H1 (cell line): ENCODE results near the gene SLC3A2. TPM values are rescaled to one million over a fixed set of nuclear protein-coding genes. Genes with fewer than 3 reads are reported as not detected.

Source experiments
- CTCF ChIA-PET: fragments of 300-600 bp; sonication (Branson Sonifier 250); formaldehyde crosslinking; loops from one replicate; lab custom pipeline; 2021; ENCODE audit not compliant: partially characterized antibody; lab: Charles Lee
- POLR2A ChIA-PET: fragments of 300-600 bp; sonication (Branson Sonifier 250); formaldehyde crosslinking; loops from one replicate; lab custom pipeline; 2021; ENCODE audit warnings: inconsistent platforms; ENCODE audit not compliant: partially characterized antibody; lab: Charles Lee
- DNase-seq, 2 experiments: peaks; one replicate each; pipeline versions ENCODE4 v3.0.0 to v3.0.0-alpha.2; 2010 to 2022; ENCODE audit warnings: low spot score in 2 of 2, low read depth in 1 of 2, mixed read lengths in 1 of 2
- FAIRE-seq: peaks from 2 replicates; lab custom pipeline; 2011; peaks lifted over from hg19 to GRCh38; lab: Jason Lieb, UNC
- H2AFZ ChIP-seq: 2 replicates; pipeline ENCODE4 v1.8.1; 2012; ENCODE audit warnings: low read length, inconsistent platforms
- H2AK5ac ChIP-seq: 2 replicates; pipeline ENCODE4 v1.6.1; 2013; ENCODE audit warnings: low read depth, low read length
- H2BK120ac ChIP-seq: replicated peaks from 2 replicates; pipeline ENCODE3; 2013; ENCODE audit warnings: low read depth, low read length, inconsistent platforms
- H2BK12ac ChIP-seq: 2 replicates; pipeline ENCODE4 v1.6.1; 2013; ENCODE audit warnings: low read depth, low read length
- H2BK15ac ChIP-seq: 2 replicates; pipeline ENCODE4 v1.6.1; 2013; ENCODE audit warnings: low read length
- H2BK20ac ChIP-seq: 2 replicates; pipeline ENCODE4 v1.6.1; 2013; ENCODE audit warnings: low read length
- H2BK5ac ChIP-seq: 2 replicates; pipeline ENCODE4 v1.6.1; 2013; ENCODE audit warnings: low read depth, low read length
- H3K14ac ChIP-seq: 2 replicates; pipeline ENCODE4 v1.6.1; 2013; ENCODE audit warnings: inconsistent platforms; ENCODE audit not compliant: insufficient read length
- H3K18ac ChIP-seq: 2 replicates; pipeline ENCODE4 v1.6.1; 2013; ENCODE audit warnings: low read length; ENCODE audit errors: extremely low read depth
- H3K23ac ChIP-seq: 2 replicates; pipeline ENCODE4 v1.6.1; 2013; ENCODE audit warnings: inconsistent platforms; ENCODE audit not compliant: insufficient read length
- H3K23me2 ChIP-seq: 2 replicates; pipeline ENCODE4 v1.6.1; 2013; ENCODE audit warnings: low read depth, low read length
- H3K27ac ChIP-seq: 2 replicates; pipeline ENCODE4 v1.6.1; 2011; ENCODE audit warnings: low read depth, low read length, inconsistent platforms
- H3K27me3 ChIP-seq, 4 experiments: replicated peaks in 1 of 4; 1 replicate in 1 of 4; 2 replicates in 3 of 4; pipeline versions ENCODE4 v1.6.1 to v1.8.1; 2011 to 2013; ENCODE audit warnings: low read length in 3 of 4, mild to moderate bottlenecking in 3 of 4, inconsistent platforms in 2 of 4, mixed read lengths in 2 of 4, moderate library complexity in 1 of 4; ENCODE audit not compliant: control insufficient read depth in 3 of 4, insufficient read depth in 3 of 4; ENCODE audit errors: extremely low read depth in 1 of 4
- H3K36me3 ChIP-seq, 4 experiments: 2 replicates each; pipeline versions ENCODE4 v1.6.1 to v1.8.1; 2011 to 2013; ENCODE audit warnings: mild to moderate bottlenecking in 4 of 4, low read length in 3 of 4, moderate library complexity in 2 of 4, control low read depth in 1 of 4, inconsistent platforms in 1 of 4; ENCODE audit not compliant: insufficient read depth in 4 of 4, control insufficient read depth in 2 of 4
- H3K4ac ChIP-seq: replicated peaks from 2 replicates; pipeline ENCODE3; 2013; ENCODE audit warnings: low read length, low read depth, mixed read lengths, inconsistent platforms; ENCODE audit not compliant: insufficient read length
- H3K4me1 ChIP-seq, 4 experiments: replicated peaks in 1 of 4; 1 replicate in 1 of 4; 2 replicates in 3 of 4; pipeline versions ENCODE4 v1.6.1 to v1.8.1; 2011 to 2013; ENCODE audit warnings: low read length in 3 of 4, inconsistent platforms in 2 of 4, mixed read lengths in 1 of 4; ENCODE audit not compliant: insufficient read depth in 4 of 4, control insufficient read depth in 3 of 4
- H3K4me2 ChIP-seq, 2 experiments: 2 replicates each; pipeline versions ENCODE4 v1.6.1 to v1.8.1; 2011 to 2013; ENCODE audit warnings: low read depth in 2 of 2, low read length in 2 of 2, control low read depth in 1 of 2, inconsistent platforms in 1 of 2, mild to moderate bottlenecking in 1 of 2; ENCODE audit not compliant: insufficient read depth in 1 of 2
- H3K4me3 ChIP-seq, 4 experiments: fragments of 200-600, 300-600 bp in 1 of 4; sonication (generic), shearing (Covaris generic), sonication (Bioruptor Twin) in 1 of 4; 2 replicates each; pipeline versions ENCODE4 v1.5.1 to v1.8.1; 2011 to 2016; ENCODE audit warnings: low read length in 4 of 4, low read depth in 3 of 4, control low read depth in 2 of 4, inconsistent platforms in 2 of 4, mild to moderate bottlenecking in 2 of 4, mixed read lengths in 1 of 4, moderate library complexity in 1 of 4; ENCODE audit not compliant: insufficient read depth in 2 of 4; ENCODE audit errors: extremely low read depth in 1 of 4
- H3K56ac ChIP-seq: replicated peaks from 2 replicates; pipeline ENCODE3; 2013; ENCODE audit warnings: low read depth, mild to moderate bottlenecking, mixed read lengths, low read length, inconsistent platforms; ENCODE audit not compliant: insufficient read length
- H3K79me1 ChIP-seq: 2 replicates; pipeline ENCODE4 v1.6.1; 2013; ENCODE audit warnings: low read depth, low read length, control low read depth
- H3K79me2 ChIP-seq, 2 experiments: 2 replicates each; pipeline versions ENCODE4 v1.6.1 to v1.8.1; 2012 to 2013; ENCODE audit warnings: low read length in 2 of 2, mild to moderate bottlenecking in 2 of 2, inconsistent platforms in 1 of 2; ENCODE audit not compliant: insufficient read depth in 2 of 2, control insufficient read depth in 1 of 2
- H3K9ac ChIP-seq, 4 experiments: replicated peaks in 1 of 4; 1 replicate in 1 of 4; 2 replicates in 3 of 4; pipeline versions ENCODE4 v1.6.1 to v1.8.1; 2011 to 2013; ENCODE audit warnings: low read depth in 3 of 4, low read length in 3 of 4, control low read depth in 2 of 4, mild to moderate bottlenecking in 2 of 4, moderate library complexity in 2 of 4, inconsistent platforms in 1 of 4; ENCODE audit errors: extremely low read depth in 1 of 4
- H3K9me3 ChIP-seq, 2 experiments: 2 replicates each; pipeline versions ENCODE4 v1.6.1 to v1.8.1; 2012 to 2013; ENCODE audit warnings: mild to moderate bottlenecking in 2 of 2, moderate library complexity in 2 of 2, control low read depth in 1 of 2, inconsistent platforms in 1 of 2, low read depth in 1 of 2, low read length in 1 of 2, mixed read lengths in 1 of 2; ENCODE audit not compliant: insufficient read depth in 2 of 2
- H4K20me1 ChIP-seq, 2 experiments: replicated peaks in 1 of 2; 2 replicates each; pipeline versions ENCODE3 to v1.8.1; 2011 to 2013; ENCODE audit warnings: inconsistent platforms in 2 of 2, low read length in 2 of 2, mild to moderate bottlenecking in 1 of 2; ENCODE audit not compliant: insufficient read depth in 2 of 2, control insufficient read depth in 1 of 2
- H4K5ac ChIP-seq: 2 replicates; pipeline ENCODE4 v1.6.1; 2013; ENCODE audit warnings: low read length, low read depth, mixed read lengths, inconsistent platforms; ENCODE audit not compliant: insufficient read length
- H4K8ac ChIP-seq: 2 replicates; pipeline ENCODE4 v1.8.0; 2013; ENCODE audit warnings: mild to moderate bottlenecking, moderate library complexity, low read length, inconsistent platforms; ENCODE audit not compliant: insufficient read depth; ENCODE audit errors: extremely low read depth
- H4K91ac ChIP-seq: replicated peaks from 2 replicates; pipeline ENCODE3; 2013; ENCODE audit warnings: low read length, mixed read lengths, inconsistent platforms; ENCODE audit not compliant: insufficient read length
- BACH1 ChIP-seq: IDR thresholded peaks from 2 replicates; pipeline ENCODE4 v1.6.1; 2012; ENCODE audit warnings: low read length, improper control_type of control experiment
- CBX8 ChIP-seq: fragments of 300-800, 300-1000 bp; sonication (generic); IDR thresholded peaks from 2 replicates; pipeline ENCODE4 v1.7.1; 2016; ENCODE audit warnings: low read depth, low read length, borderline replicate concordance
- CREB1 ChIP-seq: IDR thresholded peaks from 2 replicates; pipeline ENCODE4 v1.6.1; 2012; ENCODE audit warnings: inconsistent platforms
- POLR2A ChIP-seq, 2 experiments: IDR thresholded peaks; 1 replicate in 1 of 2; 2 replicates in 1 of 2; pipeline ENCODE4 v1.6.1; 2011; ENCODE audit warnings: low read depth in 2 of 2, low read length in 2 of 2, mild to moderate bottlenecking in 2 of 2; ENCODE audit errors: control extremely low read depth in 1 of 2
- TAF1 ChIP-seq: IDR thresholded peaks from 2 replicates; pipeline ENCODE4 v1.6.1; 2011; ENCODE audit warnings: mild to moderate bottlenecking, low read depth, low read length
- WGBS, 2 experiments: shearing (Covaris generic) in 1 of 2; methylation state at CpG; one replicate each; pipeline versions ENCODE4 v1.1.6 to v1.1.7; 2013 to 2015; ENCODE audit warnings: low lambda C conversion rate in 2 of 2, mixed read lengths in 2 of 2, inconsistent platforms in 1 of 2, low coverage in 1 of 2, missing lambda C conversion rate in 1 of 2; ENCODE audit not compliant: insufficient replicate concordance in 2 of 2, insufficient coverage in 1 of 2, insufficient read length in 1 of 2; ENCODE audit errors: extremely low coverage in 1 of 2, missing lambda C conversion rate in 1 of 2; 5-methylcytosine and 5-hydroxymethylcytosine counted together
- polyA plus RNA-seq, 7 experiments: library from polyadenylated mRNA; depleted of rRNA in 3 of 7; stranded (reverse) in 5 of 7; unstranded in 2 of 7; fragments of >200 nt in 5 of 7; fragments of 200-250 nt in 2 of 7; gene quantifications; 1 replicate in 5 of 7; 2 replicates in 1 of 7; 4 replicates in 1 of 7; pipeline versions ENCODE4 v1.2.1 to v1.2.3, GENCODE V29; 2011 to 2013; ENCODE audit warnings: missing spikeins in 2 of 7, mixed read lengths in 2 of 7
- total RNA-seq: library from RNA; stranded (reverse); fragmentation: NEBNext Ultra II Directional; extraction: Animal tissue kit (Norgen Biotek cat#: 25700); gene quantifications from 2 replicates; pipeline ENCODE4 v1.2.1, GENCODE V29; 2021

Gene SLC3A2
- total and polyA plus RNA-seq, 2 of the 8 experiments (the other 6 are each of a cell fraction or from before 2014, with no cell fraction given), result 410 to 435 TPM

DNA sequence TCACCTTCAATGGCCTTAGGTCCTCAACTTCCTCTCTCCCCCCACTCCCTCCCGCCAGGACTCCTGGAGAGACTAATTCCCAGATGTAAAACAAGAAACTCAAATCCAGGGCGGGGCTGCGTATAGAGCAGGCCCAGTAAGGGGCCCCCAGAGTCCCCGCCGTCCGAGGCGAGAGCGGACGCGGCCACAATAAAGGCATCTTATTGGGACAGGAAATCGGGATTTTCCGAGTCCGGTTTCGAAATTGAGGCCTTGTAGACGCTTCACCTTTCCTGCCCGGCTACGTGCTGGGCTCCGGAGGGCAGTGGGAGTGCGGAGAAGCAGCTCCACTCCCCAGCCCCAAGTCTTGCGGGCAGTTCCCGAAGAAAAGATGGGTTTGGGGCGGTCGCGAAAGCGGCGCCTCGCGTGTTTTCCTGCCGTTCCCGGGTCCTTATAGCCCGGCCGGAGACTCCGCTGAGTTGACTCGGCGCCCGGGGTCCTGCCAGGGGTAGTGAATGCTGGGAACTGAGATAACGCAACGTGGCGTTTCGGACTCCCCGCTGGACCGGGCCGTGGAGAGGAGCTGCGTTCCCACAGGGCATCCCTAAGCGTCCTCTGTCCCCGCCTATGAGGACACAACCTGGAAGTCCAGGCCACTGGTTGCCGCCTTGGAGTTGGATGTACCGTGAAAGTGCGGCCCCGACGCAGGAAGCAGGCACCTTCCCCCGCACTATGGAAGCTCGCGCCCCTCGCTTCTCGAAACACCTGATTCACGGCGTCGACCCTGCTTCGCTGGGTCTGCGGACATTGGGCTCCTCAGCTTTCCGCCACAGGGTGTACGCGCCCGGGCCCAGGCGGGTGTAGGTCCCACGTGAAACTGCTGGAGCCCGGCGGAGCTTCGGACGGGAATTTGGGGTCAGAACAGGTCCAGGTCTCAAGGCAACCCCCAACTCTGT lies 45.3 kb downstream of the SLC3A2 start:
- Histone ChIP-seq H4K5ac (peak overlapping the region; percentile 26), H3K18ac (peak overlapping the region; percentile 57), H3K4me1 (peaks cover 6 to 39% (median 21%) of the 10 kb centered on the region in 4 experiments), H2BK120ac (no peak overlapping the region), H3K23ac (no peak overlapping the region), H3K27ac (no peak overlapping the region), H3K23me2 (peaks cover 17% of the 10 kb centered on the region), H3K9ac (peak overlapping the region in 2 of 4 experiments; percentile 11 to 25; a peak in 2 of 7 replicates), H4K8ac (peak overlapping the region; percentile 51), H4K91ac (no peak overlapping the region), H3K79me2 (no peaks in the 10 kb centered on the region), H2AK5ac (no peak overlapping the region), H3K79me1 (no peaks in the 10 kb centered on the region), H3K27me3 (peaks cover 15 to 59% (median 51%) of the 10 kb centered on the region in 4 experiments), H3K14ac (no peak overlapping the region), H2AFZ (peak overlapping the region; percentile 78; the same call in 1 of the 2 replicates), H3K4ac (no peak overlapping the region), H2BK12ac (peak overlapping the region; percentile 99; the same call in 1 of the 2 replicates), H2BK15ac (peak overlapping the region; percentile 88; the same call in 1 of the 2 replicates), H2BK5ac (peak overlapping the region; percentile 71; the same call in 1 of the 2 replicates), H3K36me3 (no peaks in the 10 kb centered on the region), H3K9me3 (no peaks in the 10 kb centered on the region), H4K20me1 (no peaks in the 10 kb centered on the region), H3K4me2 (peak overlapping the region; percentile 97 to 99), H2BK20ac (peak overlapping the region; percentile 86; the same call in 1 of the 2 replicates), H3K56ac (no peak overlapping the region), H3K4me3 (peak overlapping the region; percentile 55 to 76 (median 62))
- ChIA-PET POLR2A (interaction anchor here (0.6 to 57.8 kb wide), 12 partner anchors 7 to 261 kb away, joined by 3 to 1185 read pairs (median 5); partner anchors contain the start of genes CSKMT and SLC3A2), CTCF (interaction anchor here (0.6 to 16.5 kb wide), 14 partner anchors 9 to 202 kb away, joined by 3 to 232 read pairs (median 4); no protein-coding TSS in a partner anchor)
- WGBS, 2 experiments, result 1% methylated on average over 66 of the region's 71 CpGs; no CpG with 5 or more reads in 1 of the 2 experiments
- DNase-seq, result peak in 1 of 2 experiments; percentile 74
- FAIRE-seq, result no peak
- TF ChIP-seq CBX8, result no peak
- no peak for TF ChIP-seq POLR2A (IDR thresholded peaks at IDR 0.05; ENCODE audit: control extremely low read depth in 1 of 2, low read depth in 2 of 2, low read length in 2 of 2)
- TF ChIP-seq BACH1, result 0 out of 2 replicates have a peak, but pooled peaks have one; percentile 7
- TF ChIP-seq TAF1, result no peak; the same call in 1 of the 2 replicates
- TF ChIP-seq CREB1, result no peak
